GM18505 (cell line): ENCODE results near the gene MYH9.

Experiments
- ATAC-seq: cut with Tn5 transposase; IDR thresholded peaks from one replicate; pipeline ENCODE4 v1.9.1; 2021; ENCODE audit not compliant: unreplicated experiment
- POLR2A ChIP-seq: IDR thresholded peaks from 4 replicates; pipeline ENCODE4 v1.6.1; 2011; ENCODE audit warnings: borderline replicate concordance; ENCODE audit not compliant: insufficient read depth, insufficient read length; ENCODE audit errors: extremely low read depth

The MYH9 gene

GRCh38 chr22:36374603-36375024 is 13.2 kb downstream of the MYH9 start:
- no peak for TF ChIP-seq POLR2A
- no peak for ATAC-seq

- no peak for ATAC-seq
- no peak for TF ChIP-seq POLR2A
These were observed 14.5 kb downstream of the MYH9 start for GRCh38 chr22:36373258-36373579.

GRCh38 chr22:36371920-36372319 is 15.8 kb downstream of the MYH9 start:
- no peak for TF ChIP-seq POLR2A
- no peak for ATAC-seq

- no peak for TF ChIP-seq POLR2A
- no peak for ATAC-seq
These were observed 17.6 kb downstream of the MYH9 start for GRCh38 chr22:36369922-36370791.

GRCh38 chr22:36369004-36369921 is 18.5 kb downstream of the MYH9 start:
- no peak for ATAC-seq

GRCh38 chr22:36368359-36368983 is 19.3 kb downstream of the MYH9 start:
- no peak for TF ChIP-seq POLR2A
- no peak for ATAC-seq

More at GRCh38 chr22:36369004-36369921, 18.5 kb downstream of the MYH9 start:
- TF ChIP-seq POLR2A: no peak

GRCh38 chr22:36367479-36367878 is 20.3 kb downstream of the MYH9 start:
- TF ChIP-seq POLR2A: no peak
- no peak for ATAC-seq

GRCh38 chr22:36367066-36367465 is 20.7 kb downstream of the MYH9 start:
- no peak for TF ChIP-seq POLR2A
- no peak for ATAC-seq

- TF ChIP-seq POLR2A: no peak
- no peak for ATAC-seq
These were observed 21.5 kb downstream of the MYH9 start for GRCh38 chr22:36366291-36366708.

GRCh38 chr22:36365020-36365411 is 22.8 kb downstream of the MYH9 start:
- no peak for TF ChIP-seq POLR2A
- no peak for ATAC-seq

- ATAC-seq: no peak
These were observed 23.3 kb downstream of the MYH9 start for GRCh38 chr22:36364255-36365019.

GRCh38 chr22:36363349-36363981 is 24.3 kb downstream of the MYH9 start:
- no peak for TF ChIP-seq POLR2A
- no peak for ATAC-seq

More at GRCh38 chr22:36364255-36365019, 23.3 kb downstream of the MYH9 start:
- TF ChIP-seq POLR2A: no peak
